GM08714 (cell line): Measurements from ENCODE around the gene CETN2.

Experiments used
- H3K4me3 ChIP-seq: fragments of 200-500 bp; sonication (Bioruptor generic); 2 replicates; pipeline ENCODE4 v1.5.1; 2014; ENCODE audit warnings: mild to moderate bottlenecking, low read length, inconsistent platforms
- ZNF274 ChIP-seq: IDR thresholded peaks from 2 replicates; pipeline ENCODE4 v1.6.1; 2012; ENCODE audit warnings: mild to moderate bottlenecking, low read depth, low read length

The CETN2 gene

GRCh38 chrX:152830312-152831305 is at the start of gene CETN2, which contains the start of gene NSDHL:
CETN2 (minus strand) TSS chrX:152830757; CDS start chrX:152830710, 47 bp downstream.
NSDHL (plus strand) TSS chrX:152831063; CDS start chrX:152846325, 15,262 bp downstream.
- TF ChIP-seq ZNF274, result no peak
- peak within 1 kb of the TSS; percentile 80 for H3K4me3 ChIP-seq

- TF ChIP-seq ZNF274, result no peak
- no peak overlapping the region for H3K4me3 ChIP-seq
Observed at GRCh38 chrX:152878976-152879755, 48.6 kb upstream of the CETN2 start.

- TF ChIP-seq ZNF274, result no peak
- H3K4me3 ChIP-seq, result no peak overlapping the region
Observed at GRCh38 chrX:152876931-152877840, 46.6 kb upstream of the CETN2 start.

- no peak for TF ChIP-seq ZNF274
Observed at GRCh38 chrX:152873361-152873760, 42.8 kb upstream of the CETN2 start.

GRCh38 chrX:152872522-152872921 is 42.0 kb upstream of the CETN2 start:
- H3K4me3 ChIP-seq, result no peak overlapping the region
- no peak for TF ChIP-seq ZNF274

More at GRCh38 chrX:152873361-152873760, 42.8 kb upstream of the CETN2 start:
- no peak overlapping the region for H3K4me3 ChIP-seq

- TF ChIP-seq ZNF274, result no peak
- no peak overlapping the region for H3K4me3 ChIP-seq
Observed at GRCh38 chrX:152871260-152871659, 40.7 kb upstream of the CETN2 start.

- no peak for TF ChIP-seq ZNF274
- H3K4me3 ChIP-seq, result no peak overlapping the region
Observed at GRCh38 chrX:152869972-152870371, 39.4 kb upstream of the CETN2 start.

GRCh38 chrX:152866386-152866785 is 35.8 kb upstream of the CETN2 start:
- no peak for TF ChIP-seq ZNF274
- no peak overlapping the region for H3K4me3 ChIP-seq

- H3K4me3 ChIP-seq, result no peak overlapping the region
- TF ChIP-seq ZNF274, result no peak
Observed at GRCh38 chrX:152865232-152865920, 34.8 kb upstream of the CETN2 start.

- no peak for TF ChIP-seq ZNF274
- no peak overlapping the region for H3K4me3 ChIP-seq
Observed at GRCh38 chrX:152861826-152862225, 31.3 kb upstream of the CETN2 start.

- H3K4me3 ChIP-seq, result no peak overlapping the region
- TF ChIP-seq ZNF274, result no peak
Observed at GRCh38 chrX:152861116-152861515, 30.6 kb upstream of the CETN2 start.

- H3K4me3 ChIP-seq, result no peak overlapping the region
- no peak for TF ChIP-seq ZNF274
Observed at GRCh38 chrX:152853986-152854385, 23.4 kb upstream of the CETN2 start.

- H3K4me3 ChIP-seq, result no peak overlapping the region
- no peak for TF ChIP-seq ZNF274
Observed at GRCh38 chrX:152850465-152850864, 19.9 kb upstream of the CETN2 start.
